ENCODE measurements around the gene ACTRT3.

The ACTRT3 gene

DNA sequence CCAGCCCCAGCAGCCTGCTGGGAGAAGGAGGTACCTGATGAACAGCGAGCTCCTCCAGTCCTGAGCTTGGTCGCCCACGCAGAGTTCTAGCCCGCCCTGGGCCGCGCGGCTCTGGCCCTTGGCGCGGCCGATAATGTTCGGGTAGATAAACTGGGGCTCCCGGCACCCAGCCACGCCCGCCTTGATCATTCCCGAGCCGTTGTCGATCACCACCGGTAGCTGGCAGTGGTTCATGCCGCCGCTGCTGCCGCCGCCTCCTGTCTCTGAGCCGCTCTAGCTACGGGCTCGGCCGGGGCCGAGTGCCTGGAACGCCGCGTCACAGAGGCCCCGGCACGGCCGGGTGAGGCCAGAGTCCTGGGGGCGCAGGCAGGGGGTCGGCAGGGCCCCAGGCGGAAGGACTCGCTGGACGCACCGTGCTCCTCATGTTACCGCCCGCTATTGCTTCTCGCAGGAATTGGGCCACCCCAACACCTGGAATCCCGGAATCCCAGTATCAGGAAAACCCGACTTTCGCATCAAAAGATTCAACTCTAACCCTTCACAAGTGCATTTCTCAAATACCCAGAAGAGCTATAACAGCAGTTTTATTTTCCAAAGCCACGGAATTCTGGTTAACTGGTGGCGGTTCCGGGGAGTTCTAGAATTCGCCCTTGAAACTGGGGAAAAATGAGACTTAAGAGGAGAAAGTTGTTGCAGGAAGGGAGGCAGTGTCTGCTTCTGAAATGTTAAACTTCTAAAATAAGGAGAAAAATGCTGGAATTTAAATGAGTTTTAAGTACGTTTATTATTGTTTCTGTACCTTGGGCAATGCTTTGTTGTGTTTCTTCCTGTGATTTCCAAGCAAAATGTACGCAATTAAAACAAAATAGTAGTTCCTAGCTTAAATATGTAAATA lies at the start of gene ACTRT3:
Gene ACTRT3 (minus strand): TSS at position 275 of the 895 bp plus-strand sequence. CDS start 41 bp downstream, at position 234.
- DNase-seq (ENCODE audit: low read depth): peak; percentile 66
- H3K4me3 ChIP-seq (replicated peaks; ENCODE audit: low read depth, low read length): peak within 1 kb of the TSS; percentile 76
- TF ChIP-seq, protein P1, sequence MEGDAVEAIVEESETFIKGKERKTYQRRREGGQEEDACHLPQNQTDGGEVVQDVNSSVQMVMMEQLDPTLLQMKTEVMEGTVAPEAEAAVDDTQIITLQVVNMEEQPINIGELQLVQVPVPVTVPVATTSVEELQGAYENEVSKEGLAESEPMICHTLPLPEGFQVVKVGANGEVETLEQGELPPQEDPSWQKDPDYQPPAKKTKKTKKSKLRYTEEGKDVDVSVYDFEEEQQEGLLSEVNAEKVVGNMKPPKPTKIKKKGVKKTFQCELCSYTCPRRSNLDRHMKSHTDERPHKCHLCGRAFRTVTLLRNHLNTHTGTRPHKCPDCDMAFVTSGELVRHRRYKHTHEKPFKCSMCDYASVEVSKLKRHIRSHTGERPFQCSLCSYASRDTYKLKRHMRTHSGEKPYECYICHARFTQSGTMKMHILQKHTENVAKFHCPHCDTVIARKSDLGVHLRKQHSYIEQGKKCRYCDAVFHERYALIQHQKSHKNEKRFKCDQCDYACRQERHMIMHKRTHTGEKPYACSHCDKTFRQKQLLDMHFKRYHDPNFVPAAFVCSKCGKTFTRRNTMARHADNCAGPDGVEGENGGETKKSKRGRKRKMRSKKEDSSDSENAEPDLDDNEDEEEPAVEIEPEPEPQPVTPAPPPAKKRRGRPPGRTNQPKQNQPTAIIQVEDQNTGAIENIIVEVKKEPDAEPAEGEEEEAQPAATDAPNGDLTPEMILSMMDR (IDR thresholded peaks at IDR 0.05; ENCODE audit: low read length, missing control alignments): no peak

DNA sequence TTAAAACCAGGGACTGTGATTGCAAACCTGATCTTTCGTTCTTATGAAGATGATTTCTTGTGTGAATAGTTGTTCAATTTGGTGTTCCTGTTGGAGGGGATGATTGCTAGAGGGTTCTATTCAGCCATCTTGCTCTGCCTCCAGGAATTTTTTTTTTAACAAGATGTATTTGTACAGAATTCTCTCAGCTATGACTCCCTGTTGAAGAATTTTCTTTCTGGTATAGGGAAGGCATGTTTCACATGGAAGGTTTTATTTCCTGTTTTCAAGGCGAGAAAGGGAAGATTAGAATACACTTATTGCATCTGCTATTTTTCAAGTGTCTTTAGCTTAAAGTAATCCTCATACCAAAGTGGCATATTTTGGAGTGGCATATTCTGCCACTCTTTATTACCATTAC lies 49.0 kb upstream of the ACTRT3 start:
- TF ChIP-seq, protein P1 (IDR thresholded peaks at IDR 0.05; ENCODE audit: low read length, missing control alignments): no peak
- H3K4me3 ChIP-seq (replicated peaks; ENCODE audit: low read depth, low read length): no peak overlapping the region
- DNase-seq (ENCODE audit: low read depth): peak; percentile 53

DNA sequence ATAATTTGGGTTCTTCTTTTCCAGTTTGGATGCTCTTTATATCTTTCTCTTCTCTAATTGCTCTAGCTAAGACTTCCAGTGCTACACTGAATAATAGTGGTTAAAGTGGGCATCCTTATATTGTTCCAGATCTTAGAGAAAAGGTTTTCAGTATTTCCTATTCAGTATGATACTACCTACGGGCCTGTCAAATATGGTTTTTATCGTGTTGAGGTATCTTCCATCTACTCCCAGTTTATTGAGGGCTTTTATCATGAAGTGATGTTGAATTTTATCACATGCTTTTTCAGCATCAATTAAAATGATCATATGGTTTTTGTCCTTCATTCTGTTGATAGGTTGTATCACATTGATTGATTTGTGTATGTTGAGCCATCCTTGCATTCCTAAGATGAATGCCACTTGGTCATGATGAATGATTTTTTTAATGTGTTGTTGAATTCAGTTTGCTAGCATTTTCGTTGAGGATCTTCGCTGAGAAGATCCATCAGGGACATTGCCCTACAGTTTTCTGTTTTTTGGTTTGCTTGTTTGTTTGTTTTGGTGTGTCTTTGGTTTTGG lies 46.3 kb upstream of the ACTRT3 start:
- no peak overlapping the region for H3K4me3 ChIP-seq (replicated peaks; ENCODE audit: low read depth, low read length)
- DNase-seq (ENCODE audit: low read depth): no peak
- TF ChIP-seq, protein P1 (IDR thresholded peaks at IDR 0.05; ENCODE audit: low read length, missing control alignments): no peak

DNA sequence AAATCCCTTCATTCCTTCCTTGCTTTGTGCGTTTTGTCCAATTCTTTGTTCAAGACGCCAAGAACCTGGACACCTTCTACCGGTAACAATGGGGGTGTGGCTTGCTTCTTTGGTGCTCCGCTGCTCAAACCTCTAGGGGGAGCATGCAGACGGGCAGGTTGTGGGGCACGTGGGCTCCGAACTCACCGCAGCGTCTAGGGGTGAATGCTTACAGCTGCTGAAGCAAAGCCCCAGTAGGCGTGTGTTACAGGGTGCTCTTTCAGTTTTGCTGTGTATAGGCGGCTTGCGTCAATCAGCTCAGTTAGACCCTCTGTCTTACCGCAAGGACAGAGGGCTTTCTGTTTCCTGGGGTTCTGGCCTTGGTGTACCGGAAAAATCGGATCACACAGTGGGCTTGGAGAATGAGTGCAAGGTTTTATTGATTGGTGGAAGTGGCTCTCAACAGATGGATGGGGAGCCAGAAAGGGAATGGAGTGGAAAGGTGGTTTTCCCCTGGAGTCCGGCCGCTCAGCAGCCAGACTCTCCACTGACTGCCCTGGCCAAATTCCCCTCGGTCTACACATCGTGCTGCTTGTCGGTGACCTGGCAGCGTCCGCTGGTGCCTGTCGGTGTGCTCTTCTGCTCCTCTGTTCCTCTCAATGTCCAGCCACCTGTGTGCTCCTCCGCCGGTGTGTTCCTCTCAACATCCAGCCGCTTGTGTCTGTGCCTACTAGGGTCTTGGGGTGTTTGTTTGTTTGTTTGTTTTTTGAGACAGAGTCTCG lies 44.6 kb upstream of the ACTRT3 start:
- H3K4me3 ChIP-seq (replicated peaks; ENCODE audit: low read depth, low read length): peak overlapping the region; percentile 22
- peak; percentile 10 for DNase-seq (ENCODE audit: low read depth)
- TF ChIP-seq, protein P1 (IDR thresholded peaks at IDR 0.05; ENCODE audit: low read length, missing control alignments): peak; percentile 22

DNA sequence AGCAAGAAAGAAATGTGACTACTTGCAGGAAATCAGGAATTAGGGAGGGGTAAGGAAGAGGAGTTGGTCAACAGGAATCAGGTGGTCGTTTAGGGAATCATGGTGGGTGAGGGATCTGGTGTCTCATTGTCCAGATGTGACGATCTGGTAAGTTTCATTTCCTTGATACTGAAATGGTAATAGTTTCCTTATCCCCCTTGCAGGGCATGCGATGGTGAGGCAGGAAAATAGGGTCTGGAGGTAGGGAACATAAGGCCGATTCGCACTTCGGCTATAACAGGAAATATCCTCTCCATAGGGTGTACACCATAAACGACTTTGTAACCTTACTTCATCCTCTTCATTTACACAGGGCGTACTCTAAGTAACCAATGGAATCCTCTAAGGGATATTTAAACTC lies 43.9 kb upstream of the ACTRT3 start:
- TF ChIP-seq, protein P1 (IDR thresholded peaks at IDR 0.05; ENCODE audit: low read length, missing control alignments): no peak
- H3K4me3 ChIP-seq (replicated peaks; ENCODE audit: low read depth, low read length): peak overlapping the region; percentile 22
- DNase-seq (ENCODE audit: low read depth): no peak

DNA sequence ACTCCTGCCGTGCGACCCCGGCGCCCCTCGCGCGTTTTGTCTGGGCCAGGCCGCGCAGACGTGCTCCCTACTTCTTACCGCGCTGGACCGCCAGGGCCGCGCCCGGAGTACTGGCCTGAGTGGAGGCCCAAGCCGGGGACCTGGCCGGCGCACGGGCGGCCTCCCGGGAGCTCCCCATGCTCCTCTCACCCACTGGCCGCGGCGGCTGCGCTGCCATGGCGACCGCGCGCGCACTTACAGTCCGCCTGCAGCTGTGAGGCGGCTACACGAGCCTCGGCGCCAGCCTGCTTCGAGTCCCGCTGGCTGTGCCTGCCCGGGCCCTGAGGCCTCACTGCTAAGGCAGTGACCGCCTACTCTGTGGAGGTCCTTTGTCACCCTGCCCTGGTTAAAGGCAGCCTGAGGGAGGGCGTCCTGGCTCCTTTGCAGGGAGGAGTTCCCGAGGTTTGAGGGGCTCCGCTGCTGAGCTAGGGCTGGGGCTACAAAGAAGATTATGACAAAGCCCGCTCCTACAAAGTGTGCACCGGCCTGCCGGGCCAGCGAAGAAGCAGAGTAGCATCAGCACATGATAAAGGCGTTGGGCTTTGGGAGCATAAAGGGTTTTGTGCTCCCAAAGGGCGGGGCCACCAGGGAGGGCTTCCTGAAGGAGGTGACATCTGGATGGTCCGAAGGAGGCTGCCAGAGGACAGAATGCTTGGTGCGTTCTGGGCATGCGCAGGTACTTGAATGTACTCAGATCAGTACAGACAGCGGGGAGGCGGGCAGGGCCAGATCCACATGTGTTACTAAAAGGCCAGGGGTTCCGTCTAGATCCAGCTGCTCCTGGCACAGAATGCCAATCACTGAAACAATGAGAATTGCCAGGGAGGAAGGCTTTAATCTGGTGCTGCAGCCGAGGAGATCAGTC lies 43.2 kb upstream of the ACTRT3 start, which contains the start of the genes LRRC34 and LRRIQ4:
Gene LRRC34 (minus strand): TSS at position 573 of the 904 bp plus-strand sequence. CDS start 356 bp downstream, at position 217.
Gene LRRIQ4 (plus strand): TSS at position 539 of the 904 bp plus-strand sequence. CDS start 9,052 bp downstream, outside the sequence.
- H3K4me3 ChIP-seq (replicated peaks; ENCODE audit: low read depth, low read length): peak within 1 kb of the TSS; percentile 52
- peak; percentile 72 for DNase-seq (ENCODE audit: low read depth)
- TF ChIP-seq, protein P1 (IDR thresholded peaks at IDR 0.05; ENCODE audit: low read length, missing control alignments): no peak

Measured in fibroblast of pulmonary artery (primary cell).